ENCODE data around the gene MAP7D2. TPM values are rescaled to one million over a fixed set of nuclear protein-coding genes. Genes with fewer than 3 reads are reported as not detected.
A peak's percentile ranks its signal among the peaks of the same experiment; 100 is the strongest.
"Not testable (repeated sequence)": the region's sequence is repeated elsewhere in the genome, so short reads cannot be mapped to it uniquely, and the experiment has no call there.

The MAP7D2 gene
- 0.08 TPM for total RNA-seq

DNA sequence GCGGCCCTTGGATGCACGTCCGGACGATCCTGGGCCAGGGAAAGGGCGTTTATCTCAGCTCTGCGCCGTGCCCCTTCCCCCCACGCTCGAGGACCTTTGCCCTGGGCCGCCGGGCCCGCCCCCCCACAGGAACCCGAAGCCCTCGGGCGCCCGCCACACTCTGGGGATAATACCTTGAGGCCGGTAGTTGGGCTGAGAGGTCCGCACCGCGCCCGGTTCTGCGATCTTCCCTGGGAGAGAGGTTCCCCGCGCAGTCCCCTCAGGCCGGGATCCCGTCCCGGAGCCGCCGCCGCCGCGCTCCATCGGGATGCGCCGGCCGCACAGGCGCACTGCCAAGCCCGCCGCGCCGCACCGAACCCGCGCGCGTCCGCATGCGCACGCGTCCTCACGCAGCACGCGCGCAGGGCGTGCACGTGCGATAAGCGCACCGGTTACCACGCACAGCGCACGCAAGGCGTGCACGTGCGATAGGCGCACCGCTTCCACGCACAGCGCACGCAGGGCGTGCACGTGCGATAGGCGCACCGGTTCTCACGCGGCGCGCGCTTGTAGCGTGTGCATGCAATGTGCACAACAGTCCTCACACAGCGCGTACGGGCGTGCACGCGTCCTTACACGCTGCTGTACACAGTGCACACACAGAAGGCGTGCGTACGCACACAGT is at the start of gene MAP7D2:
MAP7D2 (minus strand) TSS at position 331 of the 664 bp plus-strand sequence; CDS start at position 303, 28 bp downstream.
- DNase-seq (ENCODE audit: low spot score), result no peak
- ATAC-seq, result no peak

DNA sequence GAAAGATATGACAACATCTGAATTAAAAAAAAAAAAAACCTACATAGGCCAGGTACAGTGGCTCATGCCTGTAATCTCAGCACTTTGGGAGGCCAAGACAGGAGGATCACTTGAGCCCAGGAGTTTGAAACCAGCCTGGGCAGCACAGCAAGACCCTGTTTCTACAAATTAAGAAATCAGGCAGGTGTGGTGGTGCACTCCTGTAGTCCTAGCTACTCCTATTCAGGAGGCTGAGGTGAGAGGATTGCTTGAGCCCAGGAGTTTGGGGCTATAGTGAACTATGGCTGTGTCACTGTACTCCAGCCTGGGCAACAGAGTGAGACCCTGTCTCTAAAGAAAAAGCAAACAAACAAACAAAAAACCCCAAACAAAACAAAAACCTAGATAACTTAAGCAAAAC is 45.8 kb upstream of the MAP7D2 start:
- ATAC-seq; DNase-seq (ENCODE audit: low spot score): not testable (repeated sequence)

DNA sequence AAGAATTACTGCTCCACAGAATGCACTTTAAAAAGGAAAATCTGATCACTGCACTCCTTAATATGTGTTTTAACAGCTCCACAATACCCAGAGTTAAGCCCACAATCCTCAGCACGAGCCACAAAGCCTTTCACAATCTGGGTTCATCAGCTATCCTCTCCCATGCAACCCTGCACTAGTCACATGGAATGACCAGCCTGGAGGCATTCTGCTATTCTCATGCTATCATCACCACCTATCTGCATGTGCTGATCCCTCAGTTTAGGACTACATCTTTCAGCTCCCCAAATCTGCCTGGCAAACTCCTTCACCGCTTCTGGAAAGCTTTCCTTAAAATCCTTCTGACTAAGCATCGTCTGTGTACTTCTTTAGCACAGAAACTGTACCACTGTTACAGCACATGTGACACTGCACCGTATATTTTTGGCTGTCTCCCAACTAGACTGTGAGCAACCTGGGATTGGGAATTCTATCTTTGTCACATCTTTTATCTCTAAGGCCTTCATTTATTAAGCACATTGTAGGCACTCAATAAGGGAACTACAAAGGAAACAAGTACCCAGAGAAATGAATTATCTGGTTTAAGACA is 43.2 kb upstream of the MAP7D2 start:
- ATAC-seq, result no peak
- no peak for DNase-seq (ENCODE audit: low spot score)

DNA sequence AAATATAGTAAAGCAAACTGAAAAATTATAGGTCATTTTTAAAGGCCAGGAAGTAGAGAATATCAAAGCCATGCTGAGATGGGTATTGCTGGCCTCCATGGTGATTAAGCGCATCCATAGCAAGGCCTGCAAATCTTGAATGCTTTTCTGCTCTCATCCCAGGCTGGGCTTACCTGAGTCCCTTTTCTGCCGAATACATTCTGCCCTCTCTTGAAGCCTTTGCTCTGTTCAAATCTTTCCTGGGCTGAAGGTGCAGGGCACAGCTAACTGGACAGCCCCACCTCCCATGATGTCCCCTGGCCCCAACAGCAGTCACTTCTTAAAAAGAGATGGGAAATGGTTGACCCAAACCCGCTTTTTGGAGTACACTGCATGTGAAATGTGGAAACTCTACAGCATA is 35.0 kb upstream of the MAP7D2 start:
- DNase-seq (ENCODE audit: low spot score), result no peak
- no peak for ATAC-seq

GRCh38 chrX:20149326-20149725 is 32.6 kb upstream of the MAP7D2 start:
- no peak for DNase-seq (ENCODE audit: low spot score)
- ATAC-seq, result peak; percentile 84

GRCh38 chrX:20147561-20147960 is 30.9 kb upstream of the MAP7D2 start:
- no peak for ATAC-seq
- no peak for DNase-seq (ENCODE audit: low spot score)

DNA sequence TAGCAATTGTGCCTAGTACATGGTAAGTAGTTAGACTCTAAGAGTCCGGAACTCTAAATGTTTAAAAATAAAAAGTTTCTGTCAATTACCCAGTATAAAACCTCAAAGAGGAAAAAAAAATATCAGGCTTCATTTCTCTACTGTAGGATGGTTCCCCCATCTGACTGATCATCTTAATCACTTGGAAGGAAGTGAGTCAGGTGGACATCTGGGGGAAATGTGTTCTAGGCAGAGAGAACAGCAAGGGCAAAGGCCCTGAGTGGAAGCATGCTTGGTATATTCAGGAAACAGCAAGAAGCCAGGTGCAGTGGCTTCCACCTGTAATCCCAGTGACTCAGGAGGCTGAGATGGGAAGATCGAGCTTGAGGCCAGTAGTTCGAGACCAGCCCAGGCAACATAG is 27.8 kb upstream of the MAP7D2 start:
- no peak for ATAC-seq
- no peak for DNase-seq (ENCODE audit: low spot score)

DNA sequence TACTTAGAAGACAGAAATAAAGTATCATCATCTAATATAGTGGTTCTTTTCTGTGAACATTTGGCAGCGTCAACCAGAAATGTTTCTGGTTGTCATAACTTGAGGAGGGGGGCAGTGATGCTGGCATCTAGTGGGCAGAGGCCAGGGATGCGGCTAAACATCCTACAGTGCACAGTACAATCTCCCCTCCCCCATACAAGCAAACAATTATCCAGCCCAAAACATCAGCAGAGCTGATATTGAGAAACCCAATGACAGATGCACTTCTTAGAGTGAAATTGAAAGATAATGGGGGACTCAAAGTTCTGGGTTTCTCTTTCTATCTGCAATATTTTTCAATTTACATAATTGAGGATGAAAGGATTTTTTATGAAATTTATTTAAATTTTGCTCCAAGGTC is 26.9 kb upstream of the MAP7D2 start:
- ATAC-seq, result no peak
- no peak for DNase-seq (ENCODE audit: low spot score)

GRCh38 chrX:20143111-20143510 is 26.4 kb upstream of the MAP7D2 start:
- DNase-seq (ENCODE audit: low spot score), result no peak

DNA sequence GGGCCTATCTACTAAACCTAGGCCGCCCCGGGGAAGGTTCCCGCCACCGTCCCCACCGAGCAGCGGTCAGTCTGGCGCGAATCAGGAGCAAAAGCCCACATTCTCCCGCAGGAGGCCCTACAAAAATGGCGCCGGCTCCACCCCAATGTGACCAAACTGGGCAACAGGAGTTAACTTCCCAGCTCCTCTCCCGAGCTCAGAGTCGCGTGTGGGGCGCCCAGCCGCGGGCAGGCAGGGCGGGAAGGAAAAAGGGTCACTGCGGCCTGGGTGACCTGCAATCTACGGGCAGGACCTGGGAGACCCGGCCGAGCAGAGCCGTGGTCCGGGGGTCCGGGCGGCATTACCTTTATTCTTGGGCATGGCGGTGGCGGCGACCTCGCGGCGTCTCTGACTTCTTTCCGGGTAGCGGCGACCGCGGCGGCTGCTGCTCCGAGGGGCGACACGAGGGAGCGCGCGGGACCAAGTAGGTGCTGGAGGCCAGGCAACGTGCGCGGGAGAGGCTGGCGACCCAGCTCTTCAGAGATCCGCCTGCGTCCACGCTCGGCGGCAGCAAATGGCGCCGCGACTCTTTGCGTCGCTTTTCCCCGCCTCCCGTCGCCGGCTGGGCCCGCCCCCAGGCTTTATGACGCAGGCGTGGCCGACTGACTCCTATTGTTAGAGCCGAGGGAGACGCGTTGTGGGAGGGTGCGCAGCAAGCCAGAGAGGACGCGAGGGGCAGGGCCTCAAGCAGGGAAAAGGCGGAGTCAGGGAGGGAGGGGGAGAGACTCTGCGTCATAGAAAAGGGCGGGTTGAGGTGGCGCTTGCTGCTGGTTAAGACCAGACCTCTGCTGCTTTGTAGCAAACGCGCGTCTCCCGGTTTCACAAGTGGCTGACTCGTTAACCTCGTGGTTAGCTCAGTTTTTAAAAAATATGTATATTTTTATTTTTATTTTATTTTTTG is 24.8 kb upstream of the MAP7D2 start, which contains the start of gene EIF1AX:
EIF1AX (minus strand) TSS at position 558 of the 940 bp plus-strand sequence; CDS start at position 360, 198 bp downstream.
- DNase-seq (ENCODE audit: low spot score), result peak; percentile 95

More at GRCh38 chrX:20143111-20143510, 26.4 kb upstream of the MAP7D2 start:
- no peak for ATAC-seq

GRCh38 chrX:20140420-20140819 is 23.7 kb upstream of the MAP7D2 start:
- DNase-seq (ENCODE audit: low spot score), result no peak
- no peak for ATAC-seq

More for the DNA sequence above, 24.8 kb upstream of the MAP7D2 start, which contains the start of gene EIF1AX:
- ATAC-seq, result peak; percentile 97

DNA sequence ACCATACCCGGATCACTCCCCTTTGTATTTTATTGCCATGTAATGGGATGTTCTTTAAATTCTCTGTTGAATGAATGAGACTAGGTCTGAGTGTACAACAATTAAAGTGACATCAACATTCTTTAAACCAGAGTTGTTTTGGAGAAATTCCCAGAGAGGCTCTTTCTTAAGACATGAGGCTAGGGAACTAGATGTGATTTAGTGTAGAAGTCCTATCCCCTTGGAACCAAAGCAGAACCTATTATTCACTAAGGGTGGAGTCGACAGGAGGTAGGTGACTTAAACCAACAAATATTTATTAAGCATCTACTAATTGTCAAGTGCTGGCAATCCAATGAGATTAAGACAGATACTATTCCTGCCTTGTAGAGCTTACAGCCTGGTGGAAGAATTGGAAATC is 23.3 kb upstream of the MAP7D2 start:
- ATAC-seq (no peak), DNase-seq (ENCODE audit: low spot score) (no peak)

DNA sequence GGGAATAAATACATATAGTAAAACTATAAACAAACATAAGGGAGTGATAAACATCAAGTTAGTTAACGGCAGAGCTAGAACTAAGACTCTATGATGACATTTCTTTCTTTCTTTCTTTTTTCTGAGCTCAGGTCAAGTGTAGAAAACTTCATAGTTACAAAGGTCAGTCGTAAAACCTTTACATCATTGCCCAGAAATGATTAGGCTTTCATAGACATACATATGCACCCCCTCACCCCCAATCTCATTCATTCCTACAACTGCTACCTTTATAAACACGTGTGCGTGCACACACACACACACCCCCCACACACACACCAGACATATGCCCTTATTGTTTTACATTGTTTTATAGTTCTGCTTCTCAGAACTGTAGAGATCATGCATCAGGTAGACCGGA is 19.2 kb upstream of the MAP7D2 start:
- no peak for ATAC-seq
- no peak for DNase-seq (ENCODE audit: low spot score)

- ATAC-seq (no peak), DNase-seq (ENCODE audit: low spot score) (no peak)
Observed at GRCh38 chrX:20132666-20133065, 16.0 kb upstream of the MAP7D2 start.

- DNase-seq (ENCODE audit: low spot score), result no peak
- no peak for ATAC-seq
Observed at GRCh38 chrX:20130357-20130756, 13.7 kb upstream of the MAP7D2 start.

DNA sequence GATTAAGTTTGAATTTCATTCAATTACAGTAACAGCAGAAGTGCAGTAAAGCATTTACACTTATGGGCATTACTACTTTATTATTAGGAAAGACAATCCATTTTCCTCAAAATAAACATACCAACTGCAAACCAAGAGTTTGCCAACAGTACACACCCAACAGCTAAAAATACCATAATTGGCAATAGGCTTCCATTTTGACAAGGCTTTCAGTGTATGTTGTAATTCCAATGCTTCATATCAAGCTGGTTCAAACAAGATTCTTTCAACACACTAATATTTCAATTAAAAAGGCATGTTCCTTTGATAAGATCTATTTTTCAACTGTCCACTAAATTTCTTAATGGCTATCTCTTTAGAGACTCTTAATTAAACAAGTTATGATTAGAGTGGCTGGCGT is 12.8 kb upstream of the MAP7D2 start:
- no peak for ATAC-seq
- DNase-seq (ENCODE audit: low spot score), result no peak

- no peak for ATAC-seq
- DNase-seq (ENCODE audit: low spot score), result no peak
Observed at GRCh38 chrX:20128670-20129069, 12.0 kb upstream of the MAP7D2 start.

DNA sequence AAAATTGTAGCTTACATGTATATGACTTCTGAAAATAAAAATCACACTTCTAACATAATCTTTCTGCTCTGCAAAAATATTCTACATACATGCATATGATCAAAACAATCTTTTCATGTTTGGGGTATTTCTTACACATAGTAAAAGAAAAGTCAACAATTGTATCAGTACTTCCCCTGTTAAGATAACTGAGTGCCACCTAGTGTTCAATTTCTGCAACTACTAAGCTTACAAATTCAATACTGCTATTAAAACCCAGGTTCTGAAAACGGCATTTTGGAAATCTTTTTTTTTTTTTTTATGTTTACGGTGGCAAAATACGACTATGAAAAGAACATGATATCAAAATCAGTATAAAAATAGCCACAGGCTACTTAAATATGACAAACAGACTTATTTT is 10.7 kb upstream of the MAP7D2 start:
- not testable (repeated sequence) for DNase-seq (ENCODE audit: low spot score)

GRCh38 chrX:20126833-20127232 is 10.1 kb upstream of the MAP7D2 start:
- not testable (repeated sequence) for ATAC-seq; DNase-seq (ENCODE audit: low spot score)

More for the DNA sequence above, 10.7 kb upstream of the MAP7D2 start:
- ATAC-seq, result peak; percentile 81

DNA sequence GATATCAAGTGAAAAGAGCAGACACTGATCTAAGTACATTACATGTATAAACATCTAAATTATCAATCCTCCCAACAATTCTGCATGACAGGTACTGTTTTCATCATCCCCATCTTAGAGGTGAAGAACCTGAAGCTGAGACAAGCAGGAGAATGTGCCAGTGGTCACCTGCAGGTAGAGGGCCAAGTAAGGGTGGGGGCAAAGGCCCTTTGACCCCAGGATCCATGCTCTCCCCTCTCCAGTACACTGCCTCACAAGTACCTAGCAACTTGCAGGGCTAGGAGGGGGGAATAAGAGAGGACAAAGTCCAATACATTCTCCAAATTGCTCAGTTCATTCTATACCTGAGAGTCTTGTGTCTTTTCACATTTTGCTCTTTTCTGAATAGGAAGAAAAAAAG is 8.3 kb upstream of the MAP7D2 start:
- no peak for DNase-seq (ENCODE audit: low spot score)
- ATAC-seq, result no peak

DNA sequence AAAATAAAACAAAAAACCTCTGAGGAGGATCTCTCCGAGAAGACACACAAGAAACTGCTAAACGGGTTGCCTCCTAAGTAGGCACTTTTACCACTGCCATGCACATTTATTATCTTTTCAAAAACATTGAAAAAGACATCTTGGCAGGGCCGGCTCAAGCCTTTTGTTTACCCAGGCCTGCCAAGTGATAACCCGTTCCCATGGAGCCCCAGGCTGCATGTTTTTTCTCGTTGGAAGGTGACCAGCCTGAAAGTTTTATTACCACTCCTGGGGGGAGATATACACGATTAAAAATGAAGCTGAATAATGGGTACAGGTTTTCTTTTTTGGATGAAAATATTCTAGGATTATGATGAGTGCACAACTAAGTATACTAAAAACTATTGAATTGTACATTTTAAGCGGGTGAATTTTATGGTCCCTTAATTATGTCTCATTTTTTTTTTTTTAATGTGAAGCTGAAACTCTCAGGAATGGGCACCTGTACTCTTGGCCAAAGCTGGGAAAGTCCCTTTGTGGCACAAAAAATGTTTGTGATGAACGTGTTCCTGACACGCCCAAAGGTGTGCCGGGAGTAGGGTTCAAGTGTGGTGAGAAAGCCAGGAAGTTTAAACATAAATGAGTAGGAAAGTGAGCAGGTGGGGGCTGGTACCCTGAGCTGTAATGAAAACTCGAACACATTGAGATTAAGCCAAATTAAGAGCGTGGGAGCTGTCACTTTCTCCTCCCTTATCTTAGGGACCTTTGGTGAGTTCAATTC is 1.5 kb upstream of the MAP7D2 start:
- ATAC-seq (no peak), DNase-seq (ENCODE audit: low spot score) (no peak)

Data from left lobe of liver (tissue), 2 donors.